Astrocyte (in vitro differentiated cells and primary cell): ENCODE results near the gene KRTAP12-2. TPM values are rescaled to one million over a fixed set of nuclear protein-coding genes. Genes with fewer than 3 reads are reported as not detected.

Experiments
- DNase-seq: peaks from one replicate; pipeline ENCODE4 v3.0.0-alpha.2; 2010; ENCODE audit warnings: low read depth
- FAIRE-seq: peaks from 2 replicates; lab custom pipeline; 2011; peaks lifted over from hg19 to GRCh38; lab: Jason Lieb, UNC
- H2AFZ ChIP-seq: 2 replicates; pipeline ENCODE4 v1.6.0; 2012; ENCODE audit warnings: low read depth, low read length, inconsistent platforms
- H3K27ac ChIP-seq: 2 replicates; pipeline ENCODE4 v1.5.1; 2011; ENCODE audit warnings: low read depth, low read length, inconsistent platforms
- H3K27me3 ChIP-seq: 2 replicates; pipeline ENCODE4 v1.6.0; 2011; ENCODE audit warnings: low read length, inconsistent platforms; ENCODE audit not compliant: insufficient read depth
- H3K36me3 ChIP-seq: 2 replicates; pipeline ENCODE4 v1.5.1; 2011; ENCODE audit warnings: low read length, inconsistent platforms; ENCODE audit not compliant: insufficient read depth
- H3K4me1 ChIP-seq: 2 replicates; pipeline ENCODE4 v1.5.1; 2011; ENCODE audit warnings: low read length, inconsistent platforms; ENCODE audit not compliant: insufficient read depth
- H3K4me2 ChIP-seq: 2 replicates; pipeline ENCODE4 v1.6.0; 2012; ENCODE audit warnings: low read length, inconsistent platforms
- H3K4me3 ChIP-seq: 2 replicates; pipeline ENCODE4 v1.5.1; 2011; ENCODE audit warnings: low read depth, mild to moderate bottlenecking, low read length, inconsistent platforms; ENCODE audit not compliant: insufficient read depth
- H3K79me2 ChIP-seq: 2 replicates; pipeline ENCODE4 v1.6.0; 2012; ENCODE audit warnings: mild to moderate bottlenecking, low read length, inconsistent platforms; ENCODE audit not compliant: insufficient read depth
- H3K9ac ChIP-seq: 2 replicates; pipeline ENCODE4 v1.6.0; 2012; ENCODE audit warnings: mild to moderate bottlenecking, low read length, inconsistent platforms
- H3K9me3 ChIP-seq: 2 replicates; pipeline ENCODE4 v1.5.1; 2012; ENCODE audit warnings: low read depth, mild to moderate bottlenecking, low read length, inconsistent platforms; ENCODE audit not compliant: insufficient read depth
- H4K20me1 ChIP-seq: 2 replicates; pipeline ENCODE4 v1.6.0; 2012; ENCODE audit warnings: low read length, inconsistent platforms; ENCODE audit not compliant: insufficient read depth
- H3K27ac Mint-ChIP-seq: one replicate; pipeline ENCODE4 v1.8.0; 2021; ENCODE audit warnings: mild to moderate bottlenecking, mixed read lengths; ENCODE audit not compliant: unreplicated experiment
- H3K27me3 Mint-ChIP-seq: one replicate; pipeline ENCODE4 v1.8.0; 2021; ENCODE audit warnings: low read depth, mixed read lengths; ENCODE audit not compliant: unreplicated experiment
- H3K36me3 Mint-ChIP-seq: one replicate; pipeline ENCODE4 v1.8.0; 2021; ENCODE audit warnings: low read depth, mixed read lengths; ENCODE audit not compliant: unreplicated experiment
- H3K4me1 Mint-ChIP-seq: one replicate; pipeline ENCODE4 v1.8.0; 2021; ENCODE audit warnings: low read depth, mixed read lengths; ENCODE audit not compliant: unreplicated experiment
- H3K4me3 Mint-ChIP-seq: one replicate; pipeline ENCODE4 v1.8.0; 2021; ENCODE audit warnings: mild to moderate bottlenecking, moderate library complexity, mixed read lengths; ENCODE audit not compliant: unreplicated experiment
- H3K9me3 Mint-ChIP-seq: one replicate; pipeline ENCODE4 v1.8.0; 2021; ENCODE audit warnings: mild to moderate bottlenecking, mixed read lengths; ENCODE audit not compliant: unreplicated experiment
- EZH2 ChIP-seq: IDR thresholded peaks from 2 replicates; pipeline ENCODE4 v1.6.1; 2012; ENCODE audit warnings: mild to moderate bottlenecking, low read length, inconsistent platforms; ENCODE audit not compliant: insufficient read depth
- total RNA-seq: library from RNA; stranded (reverse); gene quantifications from 2 replicates; pipeline ENCODE4 v1.2.1, GENCODE V29; 2021
- TF ChIP-seq, protein P1 (sequence below): IDR thresholded peaks from 2 replicates; pipeline ENCODE4 v1.5.1; 2011; ENCODE audit warnings: low read depth, mild to moderate bottlenecking, inconsistent platforms, low read length, moderate library complexity; ENCODE audit not compliant: insufficient read depth

Gene KRTAP12-2
- total RNA-seq, 1 donor from 2014 or later, result not detected

DNA sequence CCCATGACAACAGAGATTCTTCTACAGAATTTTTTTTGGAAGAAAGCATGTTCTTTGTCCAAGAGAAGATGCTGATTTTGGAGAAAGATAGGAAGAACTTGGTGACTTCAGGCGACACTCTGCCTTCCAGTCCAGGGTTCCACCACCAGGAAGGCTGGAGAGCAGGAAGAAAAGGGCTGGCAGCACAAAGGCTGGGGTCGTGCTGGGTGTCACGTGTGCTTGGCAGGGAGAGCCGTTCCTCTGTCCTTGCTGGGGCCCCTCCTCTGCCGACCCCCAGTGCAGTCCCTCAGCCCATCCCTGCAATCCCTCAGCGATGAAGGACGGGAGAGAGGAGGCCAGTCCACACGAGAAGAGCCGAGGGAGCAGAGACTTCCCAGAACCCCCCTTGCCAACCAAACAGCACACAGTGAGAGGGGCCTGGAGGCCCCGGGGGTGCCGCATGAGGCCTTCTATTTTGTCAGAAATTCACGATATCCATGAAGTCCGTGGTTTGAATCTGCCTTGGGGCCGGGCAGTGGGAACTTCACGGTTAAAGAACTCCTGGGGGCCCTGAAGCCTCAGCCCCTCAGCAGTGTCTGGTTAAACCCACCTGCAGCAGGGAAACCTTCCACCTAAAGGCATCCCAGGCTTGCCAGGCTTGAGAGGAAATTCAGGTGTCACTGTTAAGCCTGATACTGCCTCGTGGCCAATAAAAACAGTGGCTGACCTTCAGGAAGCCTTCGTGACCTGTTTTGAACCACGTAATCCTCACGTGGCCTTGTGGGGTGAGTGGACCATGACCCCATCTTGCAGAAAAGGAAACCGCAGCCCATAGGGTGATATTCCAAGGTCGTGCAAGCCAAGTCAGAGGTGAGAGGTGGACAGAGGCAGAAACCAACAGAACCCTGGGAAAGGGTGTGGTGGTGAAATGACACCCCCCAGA is 33.6 kb upstream of the KRTAP12-2 start:
- H3K4me1 Mint-ChIP-seq, result peaks cover 8% of the 10 kb centered on the region
- Histone ChIP-seq H3K9ac (no peak overlapping the region), H3K27me3 (peaks cover 25% of the 10 kb centered on the region)

DNA sequence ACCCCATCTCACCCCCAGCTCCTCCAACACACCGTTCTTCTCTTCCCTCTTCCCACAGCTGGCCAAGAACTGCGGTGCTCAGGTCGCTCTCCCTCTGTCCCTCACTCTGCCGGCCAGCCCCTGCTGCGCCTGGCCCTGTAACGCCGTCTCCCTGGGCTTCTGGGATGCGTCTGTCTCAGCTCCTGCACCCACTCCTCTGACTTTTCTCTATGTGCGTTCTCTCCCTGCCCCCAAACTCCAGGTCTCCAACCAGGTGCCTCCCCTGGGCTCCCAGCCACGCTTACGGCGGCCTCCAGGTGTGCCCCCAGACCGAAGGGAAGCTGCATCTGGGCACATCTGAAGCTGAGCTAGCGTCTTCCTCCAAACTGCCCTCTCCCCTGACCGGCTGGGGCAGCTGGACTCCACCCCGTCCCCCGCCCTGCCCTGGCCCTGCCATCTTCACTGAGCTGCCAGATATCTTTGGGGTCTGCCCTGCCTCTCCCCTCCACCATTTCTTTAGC is 32.8 kb upstream of the KRTAP12-2 start:
- Mint-ChIP-seq H3K4me3 (no peak overlapping the region), H3K9me3 (peaks cover 9% of the 10 kb centered on the region), H3K27me3 (peaks cover 61% of the 10 kb centered on the region), H3K27ac (no peak overlapping the region), H3K36me3 (no peaks in the 10 kb centered on the region), H3K4me1 (peaks cover 8% of the 10 kb centered on the region)
- Histone ChIP-seq H3K4me2 (no peak overlapping the region), H3K79me2 (no peaks in the 10 kb centered on the region), H3K9me3 (no peaks in the 10 kb centered on the region), H3K4me1 (no peaks in the 10 kb centered on the region), H3K9ac (no peak overlapping the region), H3K27ac (no peak overlapping the region), H3K27me3 (peaks cover 25% of the 10 kb centered on the region), H2AFZ (no peak overlapping the region), H4K20me1 (no peaks in the 10 kb centered on the region), H3K4me3 (no peak overlapping the region), H3K36me3 (no peaks in the 10 kb centered on the region)
- TF ChIP-seq EZH2, result no peak
- TF ChIP-seq, protein P1, sequence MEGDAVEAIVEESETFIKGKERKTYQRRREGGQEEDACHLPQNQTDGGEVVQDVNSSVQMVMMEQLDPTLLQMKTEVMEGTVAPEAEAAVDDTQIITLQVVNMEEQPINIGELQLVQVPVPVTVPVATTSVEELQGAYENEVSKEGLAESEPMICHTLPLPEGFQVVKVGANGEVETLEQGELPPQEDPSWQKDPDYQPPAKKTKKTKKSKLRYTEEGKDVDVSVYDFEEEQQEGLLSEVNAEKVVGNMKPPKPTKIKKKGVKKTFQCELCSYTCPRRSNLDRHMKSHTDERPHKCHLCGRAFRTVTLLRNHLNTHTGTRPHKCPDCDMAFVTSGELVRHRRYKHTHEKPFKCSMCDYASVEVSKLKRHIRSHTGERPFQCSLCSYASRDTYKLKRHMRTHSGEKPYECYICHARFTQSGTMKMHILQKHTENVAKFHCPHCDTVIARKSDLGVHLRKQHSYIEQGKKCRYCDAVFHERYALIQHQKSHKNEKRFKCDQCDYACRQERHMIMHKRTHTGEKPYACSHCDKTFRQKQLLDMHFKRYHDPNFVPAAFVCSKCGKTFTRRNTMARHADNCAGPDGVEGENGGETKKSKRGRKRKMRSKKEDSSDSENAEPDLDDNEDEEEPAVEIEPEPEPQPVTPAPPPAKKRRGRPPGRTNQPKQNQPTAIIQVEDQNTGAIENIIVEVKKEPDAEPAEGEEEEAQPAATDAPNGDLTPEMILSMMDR, result no peak
- DNase-seq (no peak), FAIRE-seq (no peak)

More for the DNA sequence above, 33.6 kb upstream of the KRTAP12-2 start:
- H3K4me2 ChIP-seq, result no peak overlapping the region
- H3K27ac ChIP-seq, result no peak overlapping the region
- H3K79me2 ChIP-seq, result no peaks in the 10 kb centered on the region
- no peaks in the 10 kb centered on the region for H4K20me1 ChIP-seq
- H3K4me1 ChIP-seq, result no peaks in the 10 kb centered on the region
- DNase-seq (no peak), FAIRE-seq (no peak)
- H3K36me3 ChIP-seq, result no peaks in the 10 kb centered on the region
- TF ChIP-seq EZH2, result no peak
- TF ChIP-seq, protein P1, result no peak
- Mint-ChIP-seq H3K9me3 (peaks cover 12% of the 10 kb centered on the region), H3K27ac (peak overlapping the region; percentile 41), H3K27me3 (peaks cover 69% of the 10 kb centered on the region), H3K36me3 (no peaks in the 10 kb centered on the region), H3K4me3 (no peak overlapping the region)
- H2AFZ ChIP-seq, result no peak overlapping the region
- no peak overlapping the region for H3K4me3 ChIP-seq
- no peaks in the 10 kb centered on the region for H3K9me3 ChIP-seq
